Mucosa of descending colon (tissue), 3 donors: Measurements from ENCODE around the gene RASL12. TPM values are rescaled to one million over a fixed set of nuclear protein-coding genes. Genes with fewer than 3 reads are reported as not detected.

ENCODE experiments used
- ATAC-seq: fragments of 200-7000 bp; cut with Tn5 transposase; one replicate; pipeline ENCODE4 v1.9.1; 2020; ENCODE audit warnings: mild to moderate bottlenecking, moderate library complexity
- DNase-seq, 3 donors: peaks; one replicate each; pipeline ENCODE4 v3.0.0-alpha.2; 2020
- H3K36me3 ChIP-seq: fragments of 200-600 bp; one replicate; pipeline ENCODE4 v1.8.0; 2021; ENCODE audit warnings: low read depth, mild to moderate bottlenecking
- H3K4me1 ChIP-seq: fragments of 200-600 bp; one replicate; pipeline ENCODE4 v1.8.0; 2021; ENCODE audit warnings: low read depth, mild to moderate bottlenecking
- H3K4me3 ChIP-seq: fragments of 200-600 bp; one replicate; pipeline ENCODE4 v1.8.0; 2021; ENCODE audit warnings: mild to moderate bottlenecking
- H3K9me3 ChIP-seq: fragments of 200-600 bp; one replicate; pipeline ENCODE4 v1.8.0; 2021; ENCODE audit warnings: mild to moderate bottlenecking
- CTCF ChIP-seq: fragments of 200-600 bp; IDR thresholded peaks from one replicate; pipeline ENCODE4 v1.8.0; 2022; ENCODE audit warnings: antibody characterized with exemption, mild to moderate bottlenecking
- intact Hi-C, 2 donors: fragments of 100-400 bp; cut with DNase I in 1 of 2; cut with micrococcal nuclease in 1 of 2; formaldehyde crosslinking; loops; one replicate each; pipeline versions ENCODE4 v1.11.0 to v1.11.1; 2022; cut with DNase I, micrococcal nuclease
- total RNA-seq, 3 donors: library from RNA; stranded (reverse); fragmentation: NEBNext Ultra II Directional in 2 of 3; extraction: Animal tissue kit (Norgen Biotek cat#: 25700) in 2 of 3; gene quantifications; one replicate each; pipeline versions ENCODE4 v1.2.1 to v1.2.4, GENCODE V29; 2021 to 2023
- donor health status: DM: no; HTN: no; CAD: no; lungs with moderate emphysema.
- donor health status: DM: no; HTN: no; CAD: no.
- donor health status: DM: no; HTN: yes; CAD: no.

Gene RASL12
- total RNA-seq, 3 donors from 2014 or later: 2.7 to 29.7 (median 8.4) TPM

GRCh38 chr15:65085207-65085753 lies 17.5 kb upstream of the RASL12 start:
- ATAC-seq: no peak
- no peak for DNase-seq
- no peaks in the 10 kb centered on the region for H3K9me3 ChIP-seq
- TF ChIP-seq CTCF: no peak
- H3K4me1 ChIP-seq: peaks cover 35% of the 10 kb centered on the region
- H3K36me3 ChIP-seq: no peaks in the 10 kb centered on the region
- intact Hi-C loops: loop anchor here in 1 of 2 donors (10.0 kb wide), 1 partner anchor 50 kb away; no protein-coding TSS in a partner anchor
- no peak overlapping the region for H3K4me3 ChIP-seq

DNA sequence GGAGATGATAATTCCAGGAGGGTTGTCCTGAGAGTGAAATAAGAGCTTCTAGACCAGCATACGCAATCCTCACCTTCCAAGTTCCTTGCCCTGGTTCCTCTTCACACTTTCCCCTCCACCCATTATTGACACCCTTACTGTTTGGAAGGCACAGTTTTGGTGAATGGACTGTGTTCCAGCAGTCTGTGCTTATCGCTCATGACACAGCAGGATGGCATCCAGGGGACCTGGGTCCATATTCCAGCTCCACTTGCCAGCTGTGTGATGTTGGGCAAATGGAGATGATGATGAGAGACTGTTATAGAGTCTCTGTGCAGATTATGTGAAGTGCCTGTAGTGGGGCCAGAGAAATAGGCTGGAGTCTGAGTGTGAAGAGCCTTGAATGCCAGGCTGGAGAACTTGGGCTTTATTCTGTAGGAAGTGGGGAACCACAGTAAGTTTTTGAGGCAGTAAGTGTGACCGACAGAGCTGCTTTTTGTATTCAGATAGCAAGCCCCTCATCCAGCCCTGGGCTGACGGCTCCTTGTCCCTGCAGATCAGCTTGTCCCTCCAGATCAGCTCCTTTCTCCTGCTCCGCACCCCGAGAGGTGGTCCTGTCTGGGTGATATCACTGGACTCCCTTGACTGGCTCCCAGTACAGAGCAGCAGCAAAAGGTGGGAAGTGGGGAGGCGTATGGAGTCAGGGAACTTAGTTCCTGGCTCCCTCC lies 16.9 kb upstream of the RASL12 start:
- ATAC-seq: no peak
- intact Hi-C loops: loop anchor here in 1 of 2 donors (10.0 kb wide), 1 partner anchor 50 kb away; no protein-coding TSS in a partner anchor
- Histone ChIP-seq H3K4me3 (no peak overlapping the region), H3K36me3 (no peaks in the 10 kb centered on the region), H3K9me3 (no peaks in the 10 kb centered on the region), H3K4me1 (peaks cover 35% of the 10 kb centered on the region)
- DNase-seq: no peak
- no peak for TF ChIP-seq CTCF

DNA sequence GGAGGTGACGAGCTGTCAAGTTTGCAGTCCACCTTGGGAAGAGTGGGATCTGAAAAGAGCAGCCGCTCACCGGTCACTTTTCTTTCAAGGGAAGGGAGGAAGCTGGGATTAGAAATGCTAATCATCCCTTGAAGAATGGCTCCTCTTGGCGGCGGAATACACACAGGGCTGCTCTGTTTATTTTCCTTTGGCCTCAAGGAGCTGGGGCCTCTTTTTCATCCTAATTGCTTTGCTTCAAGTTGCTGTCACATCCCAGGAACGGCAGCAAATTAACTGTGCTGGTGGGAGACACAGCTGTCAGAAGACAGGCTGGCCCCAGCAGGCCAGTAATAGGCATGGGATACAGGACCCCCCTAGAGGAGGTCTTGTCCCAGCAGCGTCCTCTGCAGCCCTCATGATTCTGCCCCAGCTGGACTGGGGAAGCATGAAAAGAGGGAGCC lies 15.5 kb upstream of the RASL12 start:
- peaks cover 24% of the 10 kb centered on the region for H3K4me1 ChIP-seq
- no peaks in the 10 kb centered on the region for H3K9me3 ChIP-seq
- DNase-seq: no peak
- TF ChIP-seq CTCF: no peak
- no peaks in the 10 kb centered on the region for H3K36me3 ChIP-seq
- ATAC-seq: no peak
- intact Hi-C loops: loop anchor here in 1 of 2 donors (10.0 kb wide), 1 partner anchor 48 kb away; no protein-coding TSS in a partner anchor
- H3K4me3 ChIP-seq: no peak overlapping the region

DNA sequence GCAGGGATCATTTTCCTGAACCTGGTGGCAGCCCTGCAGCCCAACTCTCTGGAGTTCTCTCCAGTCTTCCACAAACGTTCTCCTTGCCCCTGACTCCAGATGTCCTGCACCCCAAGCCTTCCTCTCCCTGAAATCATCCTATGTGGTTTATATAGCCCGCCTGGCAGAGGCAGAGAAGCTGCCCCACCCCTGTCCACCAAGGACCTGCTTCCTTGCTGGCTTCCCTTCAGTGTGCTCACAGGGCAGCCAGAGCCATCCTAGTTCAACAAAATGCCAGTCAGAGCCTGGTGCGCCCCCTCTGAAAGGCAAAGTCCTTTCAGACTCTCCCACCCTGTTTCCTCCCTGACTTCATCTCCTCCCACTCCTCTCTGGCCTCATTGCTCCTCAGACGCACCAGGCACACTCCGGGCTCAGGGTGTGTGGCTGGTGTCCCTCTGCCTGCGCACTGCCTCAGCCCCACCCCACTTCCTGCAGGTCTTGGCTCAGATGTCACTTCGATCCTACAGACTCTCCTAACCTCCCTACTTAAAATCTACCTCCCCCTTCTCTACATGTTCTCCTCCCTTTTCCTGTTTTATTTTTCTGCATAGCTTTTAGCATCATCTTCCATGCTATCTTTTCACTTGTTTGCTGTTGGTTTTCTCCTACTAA lies 14.6 kb upstream of the RASL12 start:
- ATAC-seq (peak; percentile 78), DNase-seq (peak in 2 of 3 donors; percentile 67 to 76)
- intact Hi-C loops: loop anchor here in 1 of 2 donors (10.0 kb wide), 1 partner anchor 48 kb away; no protein-coding TSS in a partner anchor
- Histone ChIP-seq H3K4me1 (peaks cover 20% of the 10 kb centered on the region), H3K36me3 (no peaks in the 10 kb centered on the region), H3K9me3 (no peaks in the 10 kb centered on the region), H3K4me3 (no peak overlapping the region)
- no peak for TF ChIP-seq CTCF

GRCh38 chr15:65081758-65082157 lies 14.0 kb upstream of the RASL12 start:
- no peaks in the 10 kb centered on the region for H3K9me3 ChIP-seq

More at GRCh38 chr15:65081758-65082157, 14.0 kb upstream of the RASL12 start:
- no peaks in the 10 kb centered on the region for H3K36me3 ChIP-seq
- no peak overlapping the region for H3K4me3 ChIP-seq
- DNase-seq (no peak), ATAC-seq (no peak)
- intact Hi-C loops: loop anchor here in 1 of 2 donors (10.0 kb wide), 1 partner anchor 47 kb away; no protein-coding TSS in a partner anchor
- peaks cover 17% of the 10 kb centered on the region for H3K4me1 ChIP-seq
- no peak for TF ChIP-seq CTCF
